HL-60 (cell line): ENCODE data around the gene CBFA2T2.
A peak's percentile ranks its signal among the peaks of the same experiment; 100 is the strongest.
"Not testable (repeated sequence)": the region's sequence is repeated elsewhere in the genome, so short reads cannot be mapped to it uniquely, and the experiment has no call there.

ENCODE experiments used
- DNase-seq, 2 experiments: peaks; one replicate each; pipeline ENCODE4 v3.0.0-alpha.2; 2010 to 2020; ENCODE audit warnings: low read depth in 1 of 2, low spot score in 1 of 2
- H3K27ac ChIP-seq: fragments of 250-450 bp; sonication (Bioruptor Pico); replicated peaks from 2 replicates; pipeline ENCODE4 v1.5.1; 2020; ENCODE audit warnings: mild to moderate bottlenecking, moderate library complexity
- H3K27me3 ChIP-seq: fragments of 250-450 bp; sonication (Bioruptor Pico); 2 replicates; pipeline ENCODE4 v1.5.1; 2021; ENCODE audit warnings: mild to moderate bottlenecking, moderate library complexity; ENCODE audit not compliant: insufficient read depth, poor library complexity, severe bottlenecking
- H3K4me3 ChIP-seq: replicated peaks from 2 replicates; pipeline ENCODE4 v1.5.1; 2011; ENCODE audit warnings: mild to moderate bottlenecking, control low read depth, low read length; ENCODE audit not compliant: insufficient read depth
- CTCF ChIP-seq: IDR thresholded peaks from one replicate; pipeline ENCODE4 v1.5.1; 2011; ENCODE audit warnings: low read length, control low read depth, inconsistent platforms; ENCODE audit not compliant: insufficient read depth
- GABPA ChIP-seq: IDR thresholded peaks from 2 replicates; pipeline ENCODE4 v1.6.1; 2012; ENCODE audit warnings: low read depth
- POLR2AphosphoS5 ChIP-seq: IDR thresholded peaks from 2 replicates; pipeline ENCODE4 v1.6.1; 2012; ENCODE audit warnings: low read depth
- SPI1 ChIP-seq: IDR thresholded peaks from 2 replicates; pipeline ENCODE4 v1.6.1; 2012; ENCODE audit warnings: low read depth, mild to moderate bottlenecking, borderline replicate concordance
- TF ChIP-seq, protein P1 (sequence below): IDR thresholded peaks from 2 replicates; pipeline ENCODE4 v1.6.1; 2012; ENCODE audit warnings: low read depth; ENCODE audit not compliant: insufficient replicate concordance

Gene CBFA2T2

DNA sequence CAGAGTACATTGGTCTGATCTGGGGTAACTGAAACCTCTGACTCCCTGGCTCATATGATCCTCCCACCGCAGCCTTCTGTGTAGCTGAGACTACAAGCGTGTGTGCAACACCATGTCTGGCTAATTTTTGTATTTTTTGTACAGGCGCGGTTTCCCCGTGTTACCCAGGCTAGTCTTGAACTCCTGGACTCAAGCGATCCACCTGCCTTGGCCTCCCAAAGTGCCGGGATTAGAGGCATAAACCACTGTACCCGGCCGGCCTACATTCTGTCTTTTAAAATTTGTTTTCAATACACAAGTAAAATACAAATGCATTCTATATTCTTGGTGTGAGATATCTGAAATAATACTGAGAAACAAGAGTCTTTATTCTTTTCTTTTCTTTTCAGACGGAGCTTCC is 1.7 kb upstream of the CBFA2T2 start:
- Histone ChIP-seq H3K27me3 (no peaks in the 10 kb centered on the region), H3K27ac (no peak overlapping the region), H3K4me3 (no peak overlapping the region)
- TF ChIP-seq GABPA (no peak), SPI1 (no peak)
- DNase-seq = no peak

- H3K27ac ChIP-seq = peak overlapping the region; percentile 71
- not testable (repeated sequence) for H3K27me3 ChIP-seq, DNase-seq, H3K4me3 ChIP-seq
Measured at GRCh38 chr20:33488661-33489494, 1.0 kb upstream of the CBFA2T2 start.

DNA sequence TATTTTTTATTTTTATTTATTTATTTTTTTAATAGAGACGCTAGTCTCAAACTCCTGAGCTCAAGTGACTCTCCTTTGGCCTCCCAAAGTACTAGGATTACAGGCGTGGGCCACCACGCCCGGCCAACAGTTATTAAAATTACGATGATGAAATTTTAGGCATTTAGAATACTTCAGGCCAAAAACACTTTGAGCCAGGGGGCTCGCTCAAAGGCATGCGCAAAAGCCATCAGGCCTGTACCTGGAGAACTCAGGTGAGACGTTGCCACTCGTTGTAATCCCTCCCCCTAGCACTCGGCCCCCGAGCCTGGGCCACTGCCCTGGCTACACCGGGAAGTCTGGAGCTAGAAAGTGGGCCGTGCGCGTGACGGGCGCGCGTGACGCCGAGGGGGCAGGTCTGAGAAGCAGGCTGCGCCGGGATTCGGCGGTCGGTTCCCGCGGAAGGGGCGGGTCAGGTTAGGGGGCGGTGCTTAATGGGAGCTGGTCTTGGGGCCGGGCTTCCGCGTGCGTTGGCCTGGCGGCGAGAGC is 337 bp upstream of the CBFA2T2 start:
- Histone ChIP-seq H3K4me3 (peak overlapping the region; percentile 84), H3K27me3 (no peaks in the 10 kb centered on the region), H3K27ac (peak overlapping the region; percentile 71)
- TF ChIP-seq, protein P1, sequence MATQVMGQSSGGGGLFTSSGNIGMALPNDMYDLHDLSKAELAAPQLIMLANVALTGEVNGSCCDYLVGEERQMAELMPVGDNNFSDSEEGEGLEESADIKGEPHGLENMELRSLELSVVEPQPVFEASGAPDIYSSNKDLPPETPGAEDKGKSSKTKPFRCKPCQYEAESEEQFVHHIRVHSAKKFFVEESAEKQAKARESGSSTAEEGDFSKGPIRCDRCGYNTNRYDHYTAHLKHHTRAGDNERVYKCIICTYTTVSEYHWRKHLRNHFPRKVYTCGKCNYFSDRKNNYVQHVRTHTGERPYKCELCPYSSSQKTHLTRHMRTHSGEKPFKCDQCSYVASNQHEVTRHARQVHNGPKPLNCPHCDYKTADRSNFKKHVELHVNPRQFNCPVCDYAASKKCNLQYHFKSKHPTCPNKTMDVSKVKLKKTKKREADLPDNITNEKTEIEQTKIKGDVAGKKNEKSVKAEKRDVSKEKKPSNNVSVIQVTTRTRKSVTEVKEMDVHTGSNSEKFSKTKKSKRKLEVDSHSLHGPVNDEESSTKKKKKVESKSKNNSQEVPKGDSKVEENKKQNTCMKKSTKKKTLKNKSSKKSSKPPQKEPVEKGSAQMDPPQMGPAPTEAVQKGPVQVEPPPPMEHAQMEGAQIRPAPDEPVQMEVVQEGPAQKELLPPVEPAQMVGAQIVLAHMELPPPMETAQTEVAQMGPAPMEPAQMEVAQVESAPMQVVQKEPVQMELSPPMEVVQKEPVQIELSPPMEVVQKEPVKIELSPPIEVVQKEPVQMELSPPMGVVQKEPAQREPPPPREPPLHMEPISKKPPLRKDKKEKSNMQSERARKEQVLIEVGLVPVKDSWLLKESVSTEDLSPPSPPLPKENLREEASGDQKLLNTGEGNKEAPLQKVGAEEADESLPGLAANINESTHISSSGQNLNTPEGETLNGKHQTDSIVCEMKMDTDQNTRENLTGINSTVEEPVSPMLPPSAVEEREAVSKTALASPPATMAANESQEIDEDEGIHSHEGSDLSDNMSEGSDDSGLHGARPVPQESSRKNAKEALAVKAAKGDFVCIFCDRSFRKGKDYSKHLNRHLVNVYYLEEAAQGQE = no peak
- TF ChIP-seq POLR2AphosphoS5 (peak; percentile 93), SPI1 (0 out of 2 replicates have a peak, but pooled peaks have one; percentile 2)
- peak; percentile 90 to 99 for DNase-seq

DNA sequence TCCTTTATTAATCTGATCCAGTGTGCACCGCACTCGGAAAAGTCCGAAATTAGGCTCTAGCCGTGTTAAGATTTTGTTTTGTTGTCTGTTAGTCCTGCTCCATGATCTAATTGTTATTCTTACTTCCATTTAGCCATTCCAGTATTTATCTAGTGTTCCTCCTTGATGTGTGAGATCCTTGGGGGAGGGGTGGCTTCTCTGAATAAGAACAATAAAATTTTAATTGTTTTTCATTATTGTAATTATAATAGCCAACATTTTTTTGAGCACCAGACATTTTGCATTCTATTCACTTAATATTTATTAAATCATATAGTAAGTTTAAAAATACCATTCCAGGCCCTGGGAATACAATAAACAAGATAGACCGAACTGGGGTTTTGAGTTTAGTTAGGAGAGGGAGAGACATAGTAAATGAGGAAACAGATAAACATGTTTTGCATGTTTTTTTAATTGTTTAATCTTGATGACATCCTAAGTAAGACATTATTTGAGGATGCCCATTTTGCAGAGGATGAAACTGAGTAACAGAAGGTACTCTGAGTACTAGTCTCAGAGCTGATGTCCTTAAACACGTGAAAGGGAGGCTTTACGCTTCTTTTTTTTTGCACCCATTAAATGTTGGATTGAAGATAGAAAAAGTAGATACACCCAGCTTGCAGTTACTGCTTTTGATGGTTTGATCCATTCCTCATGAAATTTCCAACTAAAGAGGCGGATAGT is 1.2 kb downstream of the CBFA2T2 start:
- Histone ChIP-seq H3K4me3 (peak overlapping the region; percentile 84), H3K27ac (peak overlapping the region; percentile 69; the same call in 1 of the 2 replicates), H3K27me3 (no peaks in the 10 kb centered on the region)
- TF ChIP-seq POLR2AphosphoS5 (no peak), CTCF (no peak), GABPA (no peak), SPI1 (no peak)
- TF ChIP-seq, protein P1 = no peak
- DNase-seq = no peak

DNA sequence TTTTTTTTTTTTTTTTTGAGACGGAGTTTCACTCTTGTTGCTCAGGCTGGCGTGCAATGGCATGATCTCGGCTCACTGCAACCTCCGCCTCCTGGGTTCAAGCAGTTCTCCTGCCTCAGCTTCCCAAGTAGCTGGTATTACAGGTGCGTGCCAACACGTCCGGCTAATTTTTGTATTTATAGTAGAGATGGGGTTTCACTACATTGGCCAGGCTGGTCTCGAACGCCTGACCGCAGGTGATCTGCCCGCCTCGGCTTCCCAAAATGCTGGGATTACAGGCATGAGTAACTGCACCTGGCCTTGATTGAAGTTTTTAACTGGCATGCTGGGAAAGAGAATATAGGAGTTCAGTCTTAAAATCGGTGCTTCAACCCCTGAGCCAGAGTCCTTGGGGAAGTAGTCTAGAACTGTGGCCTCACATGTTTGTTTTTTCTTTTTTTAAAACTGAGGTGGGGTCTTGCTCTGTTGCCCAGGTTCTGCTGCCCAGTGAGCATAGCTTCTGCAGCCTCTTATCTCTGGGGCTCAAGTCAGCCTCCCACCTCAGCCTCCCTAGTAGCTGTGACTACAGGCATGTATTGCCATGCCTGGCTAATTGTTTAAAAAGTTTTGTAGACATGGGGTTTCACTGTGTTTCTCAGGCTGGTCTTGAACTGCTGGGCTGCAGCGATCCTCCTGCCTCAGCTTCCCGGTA is 3.3 kb downstream of the CBFA2T2 start:
- Histone ChIP-seq H3K27me3 (no peaks in the 10 kb centered on the region), H3K4me3 (no peak overlapping the region), H3K27ac (no peak overlapping the region)
- TF ChIP-seq GABPA (no peak), CTCF (no peak), SPI1 (no peak), POLR2AphosphoS5 (no peak)
- TF ChIP-seq, protein P1 = no peak
- no peak for DNase-seq

GRCh38 chr20:33496776-33497175 is 6.9 kb downstream of the CBFA2T2 start:
- H3K27ac ChIP-seq, DNase-seq, H3K4me3 ChIP-seq, H3K27me3 ChIP-seq: not testable (repeated sequence)
